Measurements from ENCODE around the gene BMP6. TPM values are rescaled to one million over a fixed set of nuclear protein-coding genes. Genes with fewer than 3 reads are reported as not detected.

The BMP6 gene
- total and polyA plus RNA-seq, 10 of the 15 experiments (the other 5 are each of a cell fraction or from before 2014, with no cell fraction given): 0.02 to 0.15 (median 0.05) TPM; not detected in 5

DNA sequence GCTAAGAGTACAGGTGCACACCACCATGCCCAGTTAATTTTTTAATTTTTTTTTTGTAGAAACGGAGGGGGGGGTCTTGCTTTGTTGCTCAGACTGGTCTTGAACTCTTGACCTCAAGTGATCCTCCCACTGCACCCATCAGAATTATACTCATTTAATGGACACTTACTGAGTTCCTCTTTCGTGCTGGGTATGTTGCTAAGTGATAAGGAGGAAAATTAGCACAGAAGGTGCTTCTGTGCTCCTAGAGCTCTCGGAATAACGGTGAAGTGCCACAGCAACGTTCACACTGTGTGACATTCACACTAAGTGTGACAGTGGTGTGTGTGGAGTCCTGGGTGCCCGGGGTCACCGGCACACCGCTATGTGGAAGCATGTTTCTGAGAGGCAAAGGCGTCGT lies 32.1 kb upstream of the BMP6 start:
- Histone ChIP-seq H3K79me2 (ENCODE audit: control insufficient read depth, insufficient read depth, low read length) (no peaks in the 10 kb centered on the region), H3K4me3 (no peak overlapping the region), H3K9ac (ENCODE audit: control insufficient read depth, insufficient read depth, low read length) (no peak overlapping the region), H2AFZ (ENCODE audit: control insufficient read depth, low read depth, low read length) (no peak overlapping the region), H3K4me1 (ENCODE audit: control insufficient read depth, insufficient read depth, low read length) (no peaks in the 10 kb centered on the region), H3K27me3 (replicated peaks in 1 of 2; ENCODE audit: control insufficient read depth in 2 of 2, insufficient read depth in 2 of 2, low read length in 1 of 2) (no peaks in the 10 kb centered on the region; a peak in 2 of 4 replicates), H4K20me1 (ENCODE audit: control insufficient read depth, insufficient read depth) (no peaks in the 10 kb centered on the region), H3K9me3 (replicated peaks; ENCODE audit: control insufficient read depth, insufficient read depth, low read length) (no peaks in the 10 kb centered on the region), H3K27ac (ENCODE audit: control insufficient read depth, insufficient read depth) (no peak overlapping the region), H3K36me3 (ENCODE audit: control insufficient read depth in 2 of 2, insufficient read depth in 2 of 2, low read length in 1 of 2) (no peaks in the 10 kb centered on the region), H3K4me2 (ENCODE audit: control insufficient read depth, insufficient read depth) (no peak overlapping the region)
- DNase-seq (ENCODE audit: low read depth, low spot score): no peak
- WGBS (ENCODE audit: insufficient coverage, insufficient replicate concordance, low lambda C conversion rate, missing lambda C conversion rate): 28% methylated on average over 10 of the region's 10 CpGs
- ChIA-PET POLR2A (no interaction called here), SMC1A (ENCODE audit: uncharacterized antibody, unreplicated experiment) (no interaction called here), RAD21 (ENCODE audit: unreplicated experiment) (no interaction called here), CTCF (no interaction called here)
- no TSS peak for BruUV-seq (replicated peaks)
- FAIRE-seq: no peak
- ATAC-seq: no peak
- in situ Hi-C loops (cut with MboI) (no loop called here), intact Hi-C loops (cut with micrococcal nuclease; ENCODE audit: unreplicated experiment) (no loop called here)
- TF ChIP-seq, protein P1, sequence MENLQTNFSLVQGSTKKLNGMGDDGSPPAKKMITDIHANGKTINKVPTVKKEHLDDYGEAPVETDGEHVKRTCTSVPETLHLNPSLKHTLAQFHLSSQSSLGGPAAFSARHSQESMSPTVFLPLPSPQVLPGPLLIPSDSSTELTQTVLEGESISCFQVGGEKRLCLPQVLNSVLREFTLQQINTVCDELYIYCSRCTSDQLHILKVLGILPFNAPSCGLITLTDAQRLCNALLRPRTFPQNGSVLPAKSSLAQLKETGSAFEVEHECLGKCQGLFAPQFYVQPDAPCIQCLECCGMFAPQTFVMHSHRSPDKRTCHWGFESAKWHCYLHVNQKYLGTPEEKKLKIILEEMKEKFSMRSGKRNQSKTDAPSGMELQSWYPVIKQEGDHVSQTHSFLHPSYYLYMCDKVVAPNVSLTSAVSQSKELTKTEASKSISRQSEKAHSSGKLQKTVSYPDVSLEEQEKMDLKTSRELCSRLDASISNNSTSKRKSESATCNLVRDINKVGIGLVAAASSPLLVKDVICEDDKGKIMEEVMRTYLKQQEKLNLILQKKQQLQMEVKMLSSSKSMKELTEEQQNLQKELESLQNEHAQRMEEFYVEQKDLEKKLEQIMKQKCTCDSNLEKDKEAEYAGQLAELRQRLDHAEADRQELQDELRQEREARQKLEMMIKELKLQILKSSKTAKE (IDR thresholded peaks at IDR 0.05; ENCODE audit: low read depth, poor library complexity, severe bottlenecking): no peak
- TF ChIP-seq, protein P2, sequence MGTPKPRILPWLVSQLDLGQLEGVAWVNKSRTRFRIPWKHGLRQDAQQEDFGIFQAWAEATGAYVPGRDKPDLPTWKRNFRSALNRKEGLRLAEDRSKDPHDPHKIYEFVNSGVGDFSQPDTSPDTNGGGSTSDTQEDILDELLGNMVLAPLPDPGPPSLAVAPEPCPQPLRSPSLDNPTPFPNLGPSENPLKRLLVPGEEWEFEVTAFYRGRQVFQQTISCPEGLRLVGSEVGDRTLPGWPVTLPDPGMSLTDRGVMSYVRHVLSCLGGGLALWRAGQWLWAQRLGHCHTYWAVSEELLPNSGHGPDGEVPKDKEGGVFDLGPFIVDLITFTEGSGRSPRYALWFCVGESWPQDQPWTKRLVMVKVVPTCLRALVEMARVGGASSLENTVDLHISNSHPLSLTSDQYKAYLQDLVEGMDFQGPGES (IDR thresholded peaks at IDR 0.05): no peak
- no peak for TF ChIP-seq CHD4 (IDR thresholded peaks at IDR 0.05)
- TF ChIP-seq, protein P3, sequence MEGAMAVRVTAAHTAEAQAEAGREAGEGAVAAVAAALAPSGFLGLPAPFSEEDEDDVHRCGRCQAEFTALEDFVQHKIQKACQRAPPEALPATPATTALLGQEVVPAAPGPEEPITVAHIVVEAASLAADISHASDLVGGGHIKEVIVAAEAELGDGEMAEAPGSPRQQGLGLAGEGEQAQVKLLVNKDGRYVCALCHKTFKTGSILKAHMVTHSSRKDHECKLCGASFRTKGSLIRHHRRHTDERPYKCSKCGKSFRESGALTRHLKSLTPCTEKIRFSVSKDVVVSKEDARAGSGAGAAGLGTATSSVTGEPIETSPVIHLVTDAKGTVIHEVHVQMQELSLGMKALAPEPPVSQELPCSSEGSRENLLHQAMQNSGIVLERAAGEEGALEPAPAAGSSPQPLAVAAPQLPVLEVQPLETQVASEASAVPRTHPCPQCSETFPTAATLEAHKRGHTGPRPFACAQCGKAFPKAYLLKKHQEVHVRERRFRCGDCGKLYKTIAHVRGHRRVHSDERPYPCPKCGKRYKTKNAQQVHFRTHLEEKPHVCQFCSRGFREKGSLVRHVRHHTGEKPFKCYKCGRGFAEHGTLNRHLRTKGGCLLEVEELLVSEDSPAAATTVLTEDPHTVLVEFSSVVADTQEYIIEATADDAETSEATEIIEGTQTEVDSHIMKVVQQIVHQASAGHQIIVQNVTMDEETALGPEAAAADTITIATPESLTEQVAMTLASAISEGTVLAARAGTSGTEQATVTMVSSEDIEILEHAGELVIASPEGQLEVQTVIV (IDR thresholded peaks at IDR 0.05; ENCODE audit: borderline replicate concordance, partially characterized antibody): no peak
